HL-60 (cell line): ENCODE data around the gene ANKRD26.

Source experiments
- CTCF ChIP-seq: IDR thresholded peaks from one replicate; pipeline ENCODE4 v1.5.1; 2011; ENCODE audit warnings: low read length, control low read depth, inconsistent platforms; ENCODE audit not compliant: insufficient read depth
- GABPA ChIP-seq: IDR thresholded peaks from 2 replicates; pipeline ENCODE4 v1.6.1; 2012; ENCODE audit warnings: low read depth

DNA sequence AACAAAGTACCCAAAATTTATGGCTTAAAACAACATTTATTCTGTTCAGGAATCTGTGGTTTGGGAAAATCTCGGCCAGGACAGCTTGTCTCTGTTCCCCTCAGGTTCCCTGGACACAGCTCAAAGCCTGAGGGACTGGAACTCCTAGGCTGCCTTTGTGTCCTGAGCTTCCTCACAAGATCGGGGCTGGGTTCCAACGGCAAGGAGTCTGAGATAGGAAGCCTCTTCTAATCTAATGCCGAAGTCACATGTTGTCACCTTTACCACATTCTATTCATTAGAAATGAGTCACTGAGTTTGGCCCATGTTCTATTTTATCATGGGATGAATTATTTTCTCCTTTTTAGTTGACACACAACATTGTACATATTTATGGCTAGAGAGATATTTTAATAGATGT, 80.5 kb downstream of the ANKRD26 start:
- TF ChIP-seq GABPA: no peak
- TF ChIP-seq CTCF: no peak
